Endothelial cell of umbilical vein (primary cell): ENCODE results near the gene DNAH6. TPM values are rescaled to one million over a fixed set of nuclear protein-coding genes. Genes with fewer than 3 reads are reported as not detected.
"Not testable (repeated sequence)": the region's sequence is repeated elsewhere in the genome, so short reads cannot be mapped to it uniquely, and the experiment has no call there.

Experiments used
- BruUV-seq: library from RNA; stranded (reverse); fragments of 400-500 nt; replicated peaks from 2 replicates; lab custom pipeline; 2021; lab: Mats Ljungman, UMichigan
- CTCF ChIA-PET: fragments of 300-600, 350-600 bp; sonication (Branson Sonifier 250); formaldehyde crosslinking; loops from one replicate; lab custom pipeline; 2021; ENCODE audit warnings: antibody characterized with exemption, inconsistent platforms; lab: Charles Lee
- POLR2A ChIA-PET: fragments of 300-600, 350-600 bp; sonication (Branson Sonifier 250); formaldehyde crosslinking; loops from one replicate; lab custom pipeline; 2021; ENCODE audit warnings: antibody characterized with exemption, inconsistent platforms; lab: Charles Lee
- DNase-seq: peaks from one replicate; pipeline ENCODE4 v3.0.0-alpha.2; 2011; ENCODE audit warnings: low read depth, low spot score
- FAIRE-seq: peaks from 2 replicates; lab custom pipeline; 2011; peaks lifted over from hg19 to GRCh38; lab: Jason Lieb, UNC
- H2AFZ ChIP-seq: 2 replicates; pipeline ENCODE4 v1.6.0; 2012; ENCODE audit warnings: low read depth, low read length, control low read depth, inconsistent platforms
- H3K27ac ChIP-seq: 2 replicates; pipeline ENCODE4 v1.5.1; 2011; ENCODE audit warnings: low read depth, mild to moderate bottlenecking, control low read depth, low read length, moderate library complexity; ENCODE audit not compliant: insufficient read depth
- H3K27me3 ChIP-seq, 2 experiments: 2 replicates each; pipeline versions ENCODE4 v1.6.0 to v1.6.1; 2011; ENCODE audit warnings: low read length in 2 of 2, mixed read lengths in 1 of 2; ENCODE audit not compliant: control insufficient read depth in 2 of 2, insufficient read depth in 2 of 2
- H3K36me3 ChIP-seq, 2 experiments: 2 replicates in 1 of 2; 3 replicates in 1 of 2; pipeline ENCODE4 v1.5.1; 2011; ENCODE audit warnings: low read length in 2 of 2, mild to moderate bottlenecking in 1 of 2, moderate library complexity in 1 of 2; ENCODE audit not compliant: control insufficient read depth in 2 of 2, insufficient read depth in 2 of 2; ENCODE audit errors: extremely low read depth in 1 of 2
- H3K4me1 ChIP-seq: 3 replicates; pipeline ENCODE4 v1.5.1; 2011; ENCODE audit warnings: mild to moderate bottlenecking, low read length; ENCODE audit not compliant: control insufficient read depth, insufficient read depth; ENCODE audit errors: extremely low read depth
- H3K4me2 ChIP-seq: 2 replicates; pipeline ENCODE4 v1.6.1; 2011; ENCODE audit warnings: low read length, control low read depth, mixed read lengths; ENCODE audit not compliant: insufficient read depth
- H3K4me3 ChIP-seq, 3 experiments: fragments of 200-600 bp in 1 of 3; sonication (generic), shearing (Covaris generic) in 1 of 3; replicated peaks in 1 of 3; 2 replicates each; pipeline ENCODE4 v1.5.1; 2011 to 2016; ENCODE audit warnings: control low read depth in 3 of 3, low read length in 3 of 3, mild to moderate bottlenecking in 2 of 3, inconsistent platforms in 1 of 3, low read depth in 1 of 3, moderate library complexity in 1 of 3; ENCODE audit not compliant: insufficient read depth in 1 of 3
- H3K79me2 ChIP-seq: 2 replicates; pipeline ENCODE4 v1.6.0; 2012; ENCODE audit warnings: low read length, inconsistent platforms; ENCODE audit not compliant: control insufficient read depth, insufficient read depth
- H3K9ac ChIP-seq: replicated peaks from 2 replicates; pipeline ENCODE3; 2011; ENCODE audit warnings: low read length, control low read depth; ENCODE audit not compliant: insufficient read depth; ENCODE audit errors: extremely low read depth
- H3K9me1 ChIP-seq: replicated peaks from 3 replicates; pipeline ENCODE4 v1.6.0; 2011; ENCODE audit warnings: mild to moderate bottlenecking, low read length; ENCODE audit not compliant: control insufficient read depth, insufficient read depth; ENCODE audit errors: extremely low read depth
- H3K9me3 ChIP-seq: replicated peaks from 2 replicates; pipeline ENCODE4 v1.5.1; 2012; ENCODE audit warnings: low read length, inconsistent platforms; ENCODE audit not compliant: control insufficient read depth, insufficient read depth
- H4K20me1 ChIP-seq: replicated peaks from 2 replicates; pipeline ENCODE3; 2011; ENCODE audit warnings: mild to moderate bottlenecking, low read length; ENCODE audit not compliant: control insufficient read depth, insufficient read depth; ENCODE audit errors: extremely low read depth
- POLR2AphosphoS5 ChIP-seq: IDR thresholded peaks from 2 replicates; pipeline ENCODE4 v1.6.1; 2012; ENCODE audit warnings: low read depth, mild to moderate bottlenecking, control low read depth, low read length, moderate library complexity; ENCODE audit not compliant: insufficient read depth
- dilution Hi-C: fragments of 300-500 bp; cut with MboI; formaldehyde crosslinking; loops from one replicate; pipeline ENCODE4 v1.15.0; 2019; ENCODE audit warnings: low sequenced_read_pairs; ENCODE audit not compliant: extremely low pct_ligation_motif_present
- intact Hi-C: fragments of 100-400 bp; cut with micrococcal nuclease; formaldehyde crosslinking; loops from one replicate; pipeline ENCODE4 v1.10.0; 2022
- polyA plus RNA-seq, 4 experiments: library from polyadenylated mRNA; depleted of rRNA in 3 of 4; stranded (reverse) in 3 of 4; unstranded in 1 of 4; fragments of >200 nt; gene quantifications; 2 replicates each; pipeline versions ENCODE4 v1.2.1 to v1.2.3, GENCODE V29; 2011 to 2012; ENCODE audit warnings: missing spikeins in 1 of 4
- total RNA-seq: library from RNA; stranded (reverse); gene quantifications from 2 replicates; pipeline ENCODE4 v1.2.3, GENCODE V29; 2021

DNAH6 gene
- total and polyA plus RNA-seq, 2 donors (not counting 3 experiments of a cell fraction or from before 2014, with no cell fraction given) = 0.24 TPM; not detected in 1

DNA sequence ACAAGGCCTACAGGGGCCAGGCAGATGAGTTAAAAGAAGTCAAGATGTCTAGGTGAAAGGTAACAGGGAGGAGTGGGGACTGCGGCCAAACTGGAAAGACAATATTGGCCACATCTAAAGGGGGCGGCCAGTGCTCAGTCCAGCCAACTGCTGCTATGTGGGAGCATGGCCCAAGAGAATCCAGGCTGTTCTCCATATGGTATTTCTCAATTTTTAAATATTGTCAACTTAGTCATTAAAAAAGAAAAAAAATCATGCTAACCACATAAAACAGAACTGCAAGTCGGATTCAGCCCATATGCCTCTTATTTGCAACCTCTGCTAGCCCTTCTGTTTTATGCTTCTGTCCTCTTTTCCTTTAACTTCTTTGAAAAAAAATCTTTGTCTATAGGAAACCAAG lies 349.8 kb downstream of the DNAH6 start:
- dilution Hi-C loops (no loop called here), intact Hi-C loops (loop anchor here (5.0 kb wide), 1 partner anchor 369 kb away; no protein-coding TSS in a partner anchor)
- DNase-seq = no peak
- Histone ChIP-seq H3K9me3 (no peaks in the 10 kb centered on the region), H3K27me3 (peaks cover 1 to 2% of the 10 kb centered on the region in 2 experiments), H3K4me1 (no peaks in the 10 kb centered on the region), H3K4me3 (no peak overlapping the region), H3K36me3 (no peaks in the 10 kb centered on the region), H3K27ac (no peak overlapping the region), H3K9me1 (no peaks in the 10 kb centered on the region), H3K9ac (no peak overlapping the region), H4K20me1 (no peaks in the 10 kb centered on the region), H3K4me2 (no peak overlapping the region), H2AFZ (no peak overlapping the region), H3K79me2 (no peaks in the 10 kb centered on the region)
- FAIRE-seq = no peak
- ChIA-PET CTCF (interaction anchor here (1.3 kb wide), 1 partner anchor 16 kb away, joined by 3 read pairs; no protein-coding TSS in a partner anchor), POLR2A (no interaction called here)
- no peak for TF ChIP-seq POLR2AphosphoS5
- BruUV-seq = no TSS peak

DNA sequence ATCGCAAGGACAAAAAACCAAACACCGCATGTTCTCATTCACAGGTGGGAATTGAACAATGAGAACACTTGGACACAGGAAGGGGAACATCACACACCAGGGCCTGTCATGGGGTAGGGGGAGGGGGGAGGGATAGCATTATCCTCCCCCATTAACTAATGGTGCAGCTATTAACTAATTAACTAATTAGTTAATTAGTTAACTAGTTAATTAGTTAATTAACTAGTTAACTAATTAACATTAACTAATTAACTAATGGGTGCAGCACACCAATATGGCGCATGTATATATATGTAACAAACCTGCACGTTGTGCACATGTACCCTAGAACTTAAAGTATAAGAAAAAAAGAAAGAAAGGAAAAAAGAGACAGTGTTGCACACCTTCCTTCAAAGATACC lies 352.0 kb downstream of the DNAH6 start:
- intact Hi-C loops = loop anchor here (5.0 kb wide), 1 partner anchor 371 kb away; no protein-coding TSS in a partner anchor
- H3K4me3 ChIP-seq, H3K4me2 ChIP-seq, POLR2A ChIA-PET, BruUV-seq, H3K27me3 ChIP-seq, dilution Hi-C loops, DNase-seq, H4K20me1 ChIP-seq, H3K79me2 ChIP-seq, H3K9me1 ChIP-seq, H2AFZ ChIP-seq, H3K9ac ChIP-seq, H3K4me1 ChIP-seq, H3K36me3 ChIP-seq, FAIRE-seq, H3K9me3 ChIP-seq, H3K27ac ChIP-seq: not testable (repeated sequence)
- CTCF ChIA-PET = interaction anchor here (2.9 kb wide), 1 partner anchor 14 kb away, joined by 7 read pairs; no protein-coding TSS in a partner anchor

Other genes starting within 250 kb of the DNAH6 start
- 59.2 and 62.6 TPM in 2 replicates for gene SUCLG1, start 57.2 kb upstream of the DNAH6 start, total RNA-seq
- gene SUCLG1, start 57.2 kb upstream of the DNAH6 start, polyA plus RNA-seq = 24.0 and 31.7 TPM in 2 replicates